ENCODE data around the gene MOK. TPM values are rescaled to one million over a fixed set of nuclear protein-coding genes. Genes with fewer than 3 reads are reported as not detected.

Gene MOK
- total RNA-seq, 1 donor from 2014 or later: 10.8 TPM

DNA sequence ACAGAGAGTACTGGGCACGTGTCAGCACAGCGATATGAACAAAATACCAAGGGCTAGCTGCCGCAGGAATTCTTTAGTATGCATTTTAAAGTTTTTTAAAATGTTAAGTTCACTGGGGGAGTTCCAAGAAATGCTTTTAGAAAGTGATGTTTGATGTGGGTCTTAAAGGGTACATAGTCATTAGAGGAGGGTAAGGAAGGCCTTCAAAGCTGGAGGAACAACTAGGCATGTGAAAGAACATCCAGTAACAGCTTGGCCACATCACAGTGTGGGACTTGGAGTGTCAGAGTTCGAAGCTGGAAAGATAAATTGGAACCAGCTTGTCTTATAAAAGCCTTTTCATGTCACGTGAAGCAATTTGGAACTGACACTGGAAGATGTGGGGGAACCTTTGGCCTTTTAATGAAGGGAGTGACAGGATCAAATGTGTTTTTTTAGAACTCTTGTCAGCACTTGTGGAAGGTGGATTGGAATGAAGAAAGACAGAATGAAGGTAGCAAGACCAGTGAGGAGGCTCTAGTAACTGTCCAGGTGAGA lies 107.6 kb downstream of the MOK start:
- ATAC-seq (ENCODE audit: poor library complexity) (no peak), DNase-seq (no peak)
- intact Hi-C loops (cut with DNase I): no loop called here

DNA sequence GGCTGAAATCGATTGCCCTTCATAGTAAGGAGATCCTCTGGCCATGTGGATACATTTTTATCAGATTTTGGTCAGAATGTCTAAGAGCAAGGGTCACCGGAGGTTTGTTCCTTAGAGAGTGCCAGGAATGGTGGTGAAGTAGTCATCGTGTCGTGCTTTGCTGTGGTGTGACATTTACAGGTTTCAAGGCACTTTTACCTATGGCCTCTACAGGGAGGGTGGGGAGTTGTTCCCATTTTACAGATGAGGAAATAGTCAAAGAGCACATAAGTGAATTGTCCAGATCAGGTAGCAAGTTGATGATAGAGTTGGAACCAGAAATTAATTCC lies 108.1 kb downstream of the MOK start:
- DNase-seq: no peak
- ATAC-seq (ENCODE audit: poor library complexity): no peak
- intact Hi-C loops (cut with DNase I): no loop called here

DNA sequence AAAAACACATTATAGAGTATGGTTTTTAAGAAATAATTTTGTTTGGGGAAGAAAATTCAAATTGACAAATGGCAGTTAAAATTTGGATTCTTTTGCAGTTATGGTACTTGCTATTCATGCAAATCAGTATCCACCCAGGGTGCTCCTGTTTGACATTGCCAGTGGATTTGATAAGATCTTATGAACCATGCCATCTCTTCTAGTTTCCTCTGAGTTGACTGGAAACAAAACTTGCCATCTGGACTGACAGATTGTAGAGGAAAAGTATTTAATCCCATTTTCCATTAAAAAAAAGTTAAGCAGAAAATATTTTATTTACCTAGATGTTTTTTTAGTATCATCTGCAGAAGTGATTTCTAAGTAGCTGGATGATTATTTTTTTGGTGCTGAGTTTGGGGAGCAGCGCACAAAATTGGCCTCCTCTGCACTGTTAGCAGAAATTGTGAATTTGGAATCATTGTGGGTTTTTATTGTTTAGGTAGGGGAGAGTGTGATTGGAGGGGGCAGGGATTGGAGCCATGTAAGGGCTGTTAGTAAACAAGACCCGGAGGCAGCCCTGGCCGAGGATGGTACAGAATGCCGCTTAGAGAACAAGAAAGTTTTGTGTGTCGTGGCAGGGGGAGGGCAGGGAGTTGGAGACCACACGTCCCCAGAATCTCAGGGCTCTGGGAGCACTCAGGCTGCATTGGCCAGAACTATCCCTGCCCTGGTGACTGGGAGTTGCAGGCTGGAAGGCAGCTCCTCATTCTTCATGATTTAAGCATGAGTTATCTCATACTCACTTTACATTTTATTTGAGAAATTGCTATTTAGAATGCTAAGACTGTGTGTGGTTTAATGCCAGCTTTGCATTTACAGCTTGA lies 108.7 kb downstream of the MOK start:
- no peak for ATAC-seq (ENCODE audit: poor library complexity)
- no peak for DNase-seq
- intact Hi-C loops (cut with DNase I): no loop called here

DNA sequence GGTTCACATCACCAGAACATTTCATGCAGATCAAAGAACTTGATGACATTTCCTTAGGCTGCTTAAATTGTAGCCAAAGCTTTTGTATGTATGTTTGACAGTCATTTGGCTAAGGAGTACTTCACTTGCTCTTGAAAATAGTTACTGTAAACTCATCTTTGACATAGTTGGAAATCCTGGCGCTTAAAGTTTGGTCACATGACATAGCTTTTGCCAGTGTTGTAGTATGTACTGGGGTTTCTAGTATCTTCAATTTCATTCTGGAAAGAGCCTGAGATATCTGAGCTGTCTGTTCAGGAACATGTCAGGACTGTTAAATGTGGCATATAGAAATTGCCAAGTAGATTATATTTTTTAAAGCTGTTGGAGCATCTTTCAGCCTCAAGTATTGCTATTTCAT lies 109.5 kb downstream of the MOK start:
- no peak for ATAC-seq (ENCODE audit: poor library complexity)
- intact Hi-C loops (cut with DNase I): no loop called here
- DNase-seq: no peak

DNA sequence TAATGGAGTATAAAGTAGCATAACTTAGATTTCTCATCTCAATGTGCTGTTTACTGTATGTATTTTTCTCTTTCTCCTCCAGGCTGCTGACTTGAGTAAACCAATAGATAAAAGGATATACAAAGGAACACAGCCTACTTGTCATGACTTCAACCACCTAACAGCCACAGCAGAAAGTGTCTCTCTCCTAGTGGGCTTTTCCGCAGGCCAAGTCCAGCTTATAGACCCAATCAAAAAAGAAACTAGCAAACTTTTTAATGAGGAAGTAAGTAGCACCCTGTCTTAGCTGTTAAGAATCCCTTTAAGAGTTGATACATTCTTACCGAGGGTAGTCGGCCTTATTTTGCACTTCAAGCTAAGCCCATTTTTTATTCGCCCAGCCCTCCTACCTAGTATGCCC lies 110.1 kb downstream of the MOK start:
- intact Hi-C loops (cut with DNase I): no loop called here
- ATAC-seq (ENCODE audit: poor library complexity): no peak
- no peak for DNase-seq

DNA sequence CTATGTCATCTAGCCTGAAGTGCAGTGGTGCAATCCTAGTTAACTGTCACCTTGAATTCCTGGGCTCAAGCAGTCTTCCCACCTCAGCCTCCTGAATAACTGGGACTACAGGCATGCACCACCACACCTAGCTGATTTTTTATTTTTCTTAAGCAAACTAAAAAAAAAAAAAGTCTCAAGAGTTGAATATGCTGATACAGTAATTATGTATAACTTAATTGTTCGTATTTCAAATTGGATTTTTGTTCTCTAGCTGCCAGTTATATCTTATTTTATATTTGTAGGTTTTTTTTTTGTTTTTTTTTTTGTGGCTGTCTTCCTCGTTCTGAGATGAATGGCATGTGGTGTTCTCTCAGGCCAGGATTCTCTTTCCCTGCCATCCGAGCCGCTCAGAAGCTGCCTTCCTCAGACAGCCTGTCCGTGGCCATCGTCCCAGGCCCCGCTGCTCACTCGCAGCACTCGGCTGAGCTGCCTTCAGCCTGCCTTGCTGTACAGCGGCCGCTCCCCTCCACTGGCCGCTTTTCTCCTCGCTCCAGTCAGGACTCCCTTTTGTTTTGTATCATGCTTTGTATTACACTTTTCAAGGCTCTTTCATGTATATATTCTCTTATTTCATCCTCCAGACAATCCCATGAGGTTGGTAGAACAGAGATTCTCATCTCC lies 112.0 kb downstream of the MOK start:
- ATAC-seq (ENCODE audit: poor library complexity) (no peak), DNase-seq (no peak)
- intact Hi-C loops (cut with DNase I): no loop called here

DNA sequence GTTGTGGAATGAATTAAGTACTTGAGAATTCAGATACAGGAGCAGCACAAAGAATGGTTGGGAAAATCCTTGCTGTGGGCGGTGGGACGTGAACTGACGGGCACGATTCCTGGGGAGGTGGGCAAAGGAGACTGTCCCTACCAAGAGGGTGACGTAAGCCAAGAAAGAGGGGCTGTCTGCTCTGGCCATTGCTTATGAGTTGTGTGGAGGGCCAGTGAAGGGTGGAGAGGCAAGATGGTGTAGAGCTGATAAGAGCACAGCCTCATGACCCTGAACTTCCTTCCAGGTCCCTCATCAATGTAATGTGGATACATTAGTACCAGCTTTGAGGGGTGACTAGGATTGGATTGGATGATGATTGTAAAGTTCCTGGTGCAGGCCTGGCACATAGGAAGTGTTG lies 115.1 kb downstream of the MOK start:
- no peak for DNase-seq
- intact Hi-C loops (cut with DNase I): no loop called here
- ATAC-seq (ENCODE audit: poor library complexity): no peak

DNA sequence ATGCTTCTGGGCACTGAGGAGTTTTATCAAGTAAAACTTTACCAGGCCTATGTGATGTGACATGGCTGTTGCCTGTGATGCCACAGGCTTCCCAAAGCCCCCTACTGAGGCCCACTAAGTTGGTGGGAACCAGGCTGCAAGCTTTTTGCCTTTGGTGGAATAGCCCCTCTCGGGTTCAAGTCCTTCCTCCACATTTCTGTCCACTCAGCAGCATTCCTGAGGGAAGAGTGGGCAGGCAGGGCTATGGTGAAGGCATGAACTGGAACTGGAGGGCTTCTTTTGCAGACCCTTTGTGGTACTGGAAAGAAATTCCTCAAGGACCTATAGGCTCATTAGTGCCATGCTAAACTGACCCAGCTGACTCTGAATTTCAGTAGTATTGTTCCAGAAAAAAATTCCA lies 116.8 kb downstream of the MOK start:
- ATAC-seq (ENCODE audit: poor library complexity): no peak
- intact Hi-C loops (cut with DNase I): no loop called here
- DNase-seq: no peak

DNA sequence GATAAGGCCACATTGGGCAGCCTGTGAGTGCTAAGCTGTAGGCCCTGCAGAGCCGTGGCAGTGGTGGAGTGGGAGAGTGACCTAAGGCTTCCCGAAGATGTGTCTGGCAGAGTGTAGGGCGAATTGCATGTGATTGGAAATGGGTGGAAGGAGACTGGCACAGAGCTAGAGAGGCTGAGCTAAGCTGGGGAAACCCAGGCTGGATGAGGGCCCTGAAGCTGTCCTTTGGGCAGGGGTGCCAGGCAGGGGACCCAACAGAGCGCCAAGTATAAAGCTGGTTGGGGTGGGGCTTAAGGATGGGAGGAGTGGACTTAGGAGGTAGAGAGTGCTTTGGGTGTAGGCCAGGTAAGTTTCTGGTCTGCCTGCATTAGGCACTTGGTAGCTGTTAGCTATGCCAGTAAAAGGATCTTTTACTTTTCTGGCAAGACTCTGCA lies 117.4 kb downstream of the MOK start:
- intact Hi-C loops (cut with DNase I): no loop called here
- DNase-seq: no peak
- ATAC-seq (ENCODE audit: poor library complexity): no peak

DNA sequence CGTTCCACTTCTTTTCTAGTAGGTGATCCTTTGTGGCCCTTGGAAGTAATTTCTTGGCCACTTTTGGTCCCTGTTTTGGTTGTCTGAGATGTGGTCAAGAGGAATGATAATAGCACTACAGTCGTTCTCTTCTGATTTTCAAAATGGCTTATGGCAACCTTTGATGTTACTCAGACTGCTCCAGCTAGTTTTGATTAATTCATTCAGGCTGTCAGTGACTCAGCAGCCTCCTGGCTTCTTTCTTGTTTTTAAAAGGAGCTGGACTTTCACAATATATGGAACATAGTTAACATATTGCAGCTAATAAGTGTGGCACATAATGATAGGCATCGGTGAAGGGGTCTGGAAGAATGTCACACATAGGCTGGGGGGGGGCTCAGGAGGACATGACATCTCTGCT lies 117.9 kb downstream of the MOK start:
- peak; percentile 8 for ATAC-seq (ENCODE audit: poor library complexity)
- intact Hi-C loops (cut with DNase I): no loop called here
- no peak for DNase-seq

DNA sequence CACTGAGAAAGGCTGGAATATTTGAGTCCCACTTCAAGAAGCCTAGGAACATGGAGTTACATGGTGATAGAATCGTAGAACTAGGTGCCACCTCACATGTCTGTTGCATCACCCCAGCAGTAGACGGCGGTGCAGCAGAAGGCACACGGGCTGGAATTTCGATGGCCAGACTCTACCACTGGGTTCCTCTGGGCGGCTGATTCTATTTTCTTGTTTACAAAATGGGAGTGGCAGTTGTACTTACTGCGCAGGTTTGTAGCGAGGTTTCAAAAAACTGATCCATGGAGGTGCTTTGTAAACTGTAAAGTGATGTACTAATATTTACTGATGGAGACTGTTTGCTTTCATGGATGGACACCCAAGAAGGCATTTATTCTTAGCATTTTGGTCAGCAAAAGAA lies 119.6 kb downstream of the MOK start:
- intact Hi-C loops (cut with DNase I): no loop called here
- ATAC-seq (ENCODE audit: poor library complexity): no peak
- DNase-seq: no peak

DNA sequence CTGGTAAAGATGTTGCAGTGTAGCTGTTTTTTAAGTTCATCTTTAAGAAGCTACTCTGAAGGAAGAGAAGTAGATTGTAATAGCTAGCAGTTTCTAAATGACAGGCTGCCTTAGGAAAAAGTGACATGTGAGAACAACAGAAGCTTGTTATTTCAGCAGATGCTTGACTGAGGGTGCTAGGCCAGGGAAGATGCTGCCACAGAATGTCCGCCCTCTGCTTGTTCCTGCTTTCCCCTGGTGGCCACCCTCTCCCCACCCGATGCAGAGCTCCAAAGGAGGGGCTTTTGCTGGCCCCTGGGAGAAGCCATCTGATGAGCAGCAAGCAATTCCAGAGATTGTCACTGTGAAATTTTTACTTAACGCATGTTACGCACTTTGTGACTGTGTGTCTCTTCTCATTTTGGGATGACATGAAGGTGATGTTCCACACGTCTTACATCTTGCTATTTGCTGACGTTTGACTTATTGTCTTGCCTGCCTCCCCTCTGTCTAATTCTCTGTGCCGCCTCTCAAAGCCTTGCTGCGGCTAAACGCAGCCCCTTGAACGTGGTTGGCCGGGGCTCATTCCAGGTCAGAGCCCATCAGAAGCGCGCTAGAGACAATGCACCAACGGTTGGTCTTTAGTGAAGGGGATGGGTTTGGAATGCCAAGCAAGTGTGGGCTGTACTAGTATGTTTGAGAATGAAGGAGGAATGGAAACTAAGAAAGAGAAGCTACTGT lies 120.5 kb downstream of the MOK start:
- DNase-seq (no peak), ATAC-seq (ENCODE audit: poor library complexity) (no peak)
- intact Hi-C loops (cut with DNase I): no loop called here

DNA sequence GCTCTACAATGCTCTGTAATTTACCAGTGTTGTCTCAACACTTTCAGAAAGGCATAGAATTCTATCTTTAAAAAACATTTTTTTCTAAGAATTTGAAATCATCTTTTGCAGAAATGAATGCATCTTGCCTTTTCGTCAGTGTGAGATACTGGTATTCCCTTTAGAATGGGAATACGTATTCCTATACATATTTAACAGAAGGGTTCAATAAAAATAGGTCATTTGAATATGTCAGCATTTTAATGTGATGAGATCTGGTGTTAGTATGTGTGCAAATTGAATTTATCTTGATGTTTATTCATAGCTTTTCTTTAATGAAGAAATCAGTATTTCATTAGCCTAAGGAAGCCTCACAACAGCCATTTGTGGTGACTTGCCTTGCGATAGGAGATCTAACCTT lies 121.1 kb downstream of the MOK start:
- no peak for DNase-seq
- no peak for ATAC-seq (ENCODE audit: poor library complexity)
- intact Hi-C loops (cut with DNase I): no loop called here

DNA sequence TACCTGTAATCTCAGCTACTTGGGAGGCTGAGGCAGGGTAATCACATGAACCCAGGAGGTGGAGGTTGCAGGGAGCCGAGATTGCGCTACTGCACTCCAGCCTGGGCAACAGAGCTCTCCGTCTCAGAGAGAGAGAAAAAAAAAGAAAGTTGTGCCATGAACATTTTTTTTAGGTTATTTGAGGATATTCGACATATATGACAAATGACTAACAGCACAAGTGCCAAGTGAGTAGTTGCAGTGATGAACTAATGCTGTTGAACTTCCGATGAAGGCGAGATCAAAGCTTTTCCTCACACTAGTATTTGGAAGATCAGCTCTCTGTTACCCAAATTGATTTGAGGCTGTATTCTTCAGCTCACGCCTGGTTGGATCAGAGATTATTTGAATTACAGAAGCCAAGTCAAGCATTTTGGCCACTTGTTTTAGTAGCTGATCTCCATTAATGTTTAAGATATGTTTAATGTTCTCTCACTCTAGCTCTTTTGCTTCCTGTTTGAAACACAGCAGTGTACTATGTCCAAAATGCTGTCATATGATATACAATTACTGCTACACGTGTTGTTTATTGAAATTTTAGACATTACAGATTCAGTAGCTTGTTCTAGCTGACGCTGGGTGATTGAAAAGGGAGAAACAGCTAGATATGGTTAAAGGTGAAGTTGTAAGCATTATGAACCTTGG lies 121.9 kb downstream of the MOK start:
- ATAC-seq (ENCODE audit: poor library complexity) (no peak), DNase-seq (no peak)
- intact Hi-C loops (cut with DNase I): no loop called here

DNA sequence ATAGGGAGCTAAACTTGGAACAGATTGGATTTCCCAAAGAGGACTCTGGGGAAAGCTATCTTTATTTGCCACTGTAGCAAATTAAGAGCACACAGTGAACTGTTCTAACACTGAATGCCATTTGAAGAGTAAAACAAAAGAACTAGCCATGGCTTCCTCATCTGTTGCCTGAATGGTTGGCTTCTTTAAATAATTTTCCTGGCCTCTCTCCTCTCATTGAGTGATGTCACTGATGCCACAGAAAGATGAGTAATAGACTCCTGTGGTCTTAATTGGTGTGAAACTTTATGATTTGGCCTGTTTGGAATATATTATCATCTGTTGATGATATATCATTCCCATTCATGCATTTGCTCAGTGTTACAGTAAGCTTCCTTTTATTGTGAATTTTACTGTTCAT lies 122.8 kb downstream of the MOK start:
- ATAC-seq (ENCODE audit: poor library complexity) (peak; percentile 44), DNase-seq (no peak)
- intact Hi-C loops (cut with DNase I): no loop called here

DNA sequence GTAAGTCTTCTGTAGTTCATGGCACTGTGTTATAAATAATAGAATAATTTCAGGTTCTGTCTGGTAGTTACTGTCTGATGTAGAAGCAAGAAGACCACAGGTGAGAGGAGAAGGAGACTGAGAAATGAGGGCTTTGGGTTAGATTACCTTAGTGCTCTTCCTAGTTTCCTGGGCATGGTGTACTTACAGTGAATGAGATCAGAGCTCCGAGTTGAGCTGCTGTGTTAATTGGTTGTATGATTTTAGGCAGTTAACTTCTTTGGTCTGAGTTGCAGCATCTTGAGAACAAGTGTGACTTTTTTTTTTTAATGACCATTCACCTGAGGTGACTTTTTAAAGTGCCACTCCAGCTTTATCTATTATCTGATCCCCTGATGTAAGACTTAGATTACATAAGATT lies 123.8 kb downstream of the MOK start:
- DNase-seq (no peak), ATAC-seq (ENCODE audit: poor library complexity) (no peak)
- intact Hi-C loops (cut with DNase I): no loop called here

DNA sequence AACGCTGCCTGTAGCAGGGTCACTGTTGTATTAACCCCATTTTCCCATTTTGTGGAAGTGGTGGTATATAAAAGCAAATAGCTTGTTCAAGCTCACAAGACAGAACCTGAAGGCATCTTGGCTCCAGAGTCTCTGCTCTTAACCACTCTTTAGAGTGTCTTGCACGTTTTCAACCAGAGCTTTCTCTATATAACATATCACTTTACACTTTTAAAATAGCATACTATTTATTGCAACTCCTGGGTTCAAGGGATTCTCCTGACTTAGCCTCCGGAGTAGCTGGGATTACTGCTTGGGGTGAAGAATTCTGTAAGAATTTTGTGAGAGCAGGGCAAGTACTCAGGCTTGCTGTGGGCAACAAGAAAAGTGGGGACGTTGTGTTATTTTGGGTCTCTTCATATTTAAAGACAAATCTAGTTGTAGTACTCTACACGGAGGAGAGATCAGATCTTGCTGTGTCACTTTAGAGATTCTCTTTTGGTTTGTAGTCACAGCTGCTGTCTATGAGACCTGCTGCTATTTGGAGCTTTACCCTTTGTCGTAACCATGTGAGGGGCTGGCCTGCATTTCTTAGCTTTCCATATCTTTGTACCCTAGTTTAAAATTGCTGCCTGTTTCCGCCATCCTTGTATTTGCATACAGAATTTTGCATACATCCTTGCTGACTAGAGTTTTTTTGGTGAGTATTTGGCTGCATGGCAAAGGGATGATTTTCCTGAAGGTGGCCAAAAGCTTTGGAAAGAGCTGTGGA lies 124.5 kb downstream of the MOK start:
- intact Hi-C loops (cut with DNase I): no loop called here
- ATAC-seq (ENCODE audit: poor library complexity): no peak
- DNase-seq: no peak

Data from Right ventricle myocardium superior (tissue), 1 donor.